Mucosa of gallbladder (tissue), 1 donor: ENCODE data around the gene ZNF485. TPM values are rescaled to one million over a fixed set of nuclear protein-coding genes. Genes with fewer than 3 reads are reported as not detected.
A peak's percentile ranks its signal among the peaks of the same experiment; 100 is the strongest.
"Not testable (repeated sequence)": the region's sequence is repeated elsewhere in the genome, so short reads cannot be mapped to it uniquely, and the experiment has no call there.

Experiments
- DNase-seq: peaks from one replicate; pipeline ENCODE4 v3.0.0-alpha.2; 2020; ENCODE audit warnings: low spot score
- total RNA-seq: library from RNA; stranded (reverse); gene quantifications from one replicate; pipeline ENCODE4 v1.2.1, GENCODE V29; 2021
- donor health status: DM: no; HTN: no; CAD: no.

The ZNF485 gene
- 3.3 TPM for total RNA-seq

GRCh38 chr10:43606323-43607198 lies at the start of gene ZNF485:
Gene ZNF485, plus strand, starts transcription at chr10:43606438. Its CDS starts 613 bp downstream, at chr10:43607051.
- peak; percentile 63 for DNase-seq

- no peak for DNase-seq
These were observed 49.0 kb upstream of the ZNF485 start for GRCh38 chr10:43557214-43557613.

- no peak for DNase-seq
These were observed 36.6 kb upstream of the ZNF485 start for GRCh38 chr10:43569681-43570080.

GRCh38 chr10:43570971-43571370 lies 35.3 kb upstream of the ZNF485 start:
- no peak for DNase-seq

- no peak for DNase-seq
These were observed 32.8 kb upstream of the ZNF485 start for GRCh38 chr10:43573250-43574000.

- peak; percentile 89 for DNase-seq
These were observed 32.0 kb upstream of the ZNF485 start, which contains the start of gene ZNF239 for GRCh38 chr10:43574001-43574892. Gene ZNF239, minus strand, starts transcription at chr10:43574616. Its CDS starts 16,537 bp downstream, at chr10:43558079.

DNA sequence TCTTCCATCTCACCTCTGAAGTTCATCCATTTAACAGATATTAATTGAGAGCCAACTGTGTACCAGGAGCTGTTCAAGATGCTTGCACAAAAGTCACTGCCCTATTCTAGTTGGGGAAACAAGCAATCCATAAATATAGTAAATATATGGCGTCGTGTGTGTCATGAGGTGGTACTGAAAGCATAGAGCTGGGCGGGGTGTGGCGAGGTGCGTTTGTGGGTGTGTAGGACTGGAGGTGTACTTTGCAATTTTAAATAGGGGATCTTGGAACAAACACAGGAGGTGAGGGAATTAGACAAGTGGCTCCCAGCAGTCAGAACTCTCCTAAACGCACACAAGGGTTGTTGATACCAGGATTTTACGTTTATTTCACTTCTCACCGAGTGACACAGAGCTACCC lies 31.3 kb upstream of the ZNF485 start:
- DNase-seq = no peak

DNA sequence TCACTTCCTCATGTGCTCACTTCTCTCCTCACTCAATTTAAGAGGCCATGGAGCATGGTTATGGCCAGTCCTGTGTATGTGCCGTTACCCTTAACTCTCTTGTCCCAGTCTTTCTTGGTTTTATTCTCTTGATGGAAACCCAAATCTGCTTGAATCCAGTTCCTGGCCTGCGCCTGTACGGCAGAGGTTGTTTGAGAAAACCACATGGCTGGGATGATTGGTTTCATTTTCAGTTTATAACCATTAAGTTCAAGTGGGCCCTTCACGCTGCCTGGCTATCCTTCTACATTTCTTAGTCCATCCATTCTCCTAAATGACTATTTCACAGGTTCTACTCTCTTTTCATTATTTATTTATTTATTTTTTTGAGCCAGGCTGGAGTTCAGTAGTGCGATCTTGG lies 30.2 kb upstream of the ZNF485 start:
- no peak for DNase-seq

DNA sequence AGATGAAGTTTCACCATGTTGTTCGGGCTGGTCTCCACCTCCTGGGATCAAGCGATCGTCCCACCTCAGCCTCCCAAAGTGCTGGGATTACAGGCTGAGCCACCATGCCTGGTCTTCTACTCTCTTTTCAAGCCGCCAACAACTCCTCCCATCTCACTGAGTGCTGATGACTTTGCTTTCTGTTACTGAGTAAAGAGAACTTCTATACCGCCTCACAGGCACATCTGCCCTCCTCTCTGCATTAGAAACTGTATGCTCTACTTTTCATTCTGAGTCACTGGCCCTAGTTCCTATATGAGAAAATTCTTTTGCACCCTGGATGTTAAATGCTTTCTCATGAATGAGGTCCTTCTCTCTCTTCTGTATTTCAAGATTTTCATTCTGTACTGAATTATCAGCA lies 29.7 kb upstream of the ZNF485 start:
- DNase-seq = no peak

- no peak for DNase-seq
These were observed 22.2 kb upstream of the ZNF485 start for GRCh38 chr10:43584051-43584450.

- no peak for DNase-seq
These were observed 21.2 kb upstream of the ZNF485 start for GRCh38 chr10:43585046-43585445.

DNA sequence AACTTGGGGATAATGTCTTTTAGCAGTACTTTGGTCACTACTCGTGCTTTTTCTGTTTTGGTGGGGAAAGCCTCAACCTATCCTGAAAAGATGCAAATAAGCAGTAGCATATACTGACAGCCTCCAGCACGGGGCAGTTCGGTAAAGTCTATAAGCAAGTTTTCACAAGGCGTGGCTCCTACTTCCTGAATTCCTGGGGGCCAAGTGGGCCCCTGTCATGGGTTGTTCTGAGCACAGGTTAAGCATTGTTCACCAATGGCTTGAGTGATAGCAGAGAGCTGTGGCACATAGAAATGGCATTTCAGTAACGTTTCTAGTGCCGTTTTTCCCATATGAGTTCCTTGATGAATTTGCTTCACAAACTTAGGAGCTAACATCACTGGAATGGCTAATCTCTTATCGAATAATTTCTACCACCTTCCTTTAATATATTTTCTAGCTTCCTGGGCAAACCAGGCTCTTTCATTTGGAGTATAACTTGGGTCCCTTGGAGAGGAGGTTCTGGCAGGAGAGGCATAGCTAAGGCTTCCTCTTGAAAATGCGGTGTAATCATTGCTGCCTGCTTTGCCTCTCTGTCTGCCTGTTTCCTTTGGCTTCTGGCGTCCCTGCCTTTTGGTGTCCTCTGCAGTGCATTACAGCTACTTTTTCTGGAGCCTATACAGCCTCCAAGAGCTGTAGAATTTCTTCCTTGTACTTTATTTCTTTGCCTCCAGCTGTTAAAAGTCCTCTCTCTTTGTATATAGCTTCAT lies 20.1 kb upstream of the ZNF485 start:
- DNase-seq = no peak

DNA sequence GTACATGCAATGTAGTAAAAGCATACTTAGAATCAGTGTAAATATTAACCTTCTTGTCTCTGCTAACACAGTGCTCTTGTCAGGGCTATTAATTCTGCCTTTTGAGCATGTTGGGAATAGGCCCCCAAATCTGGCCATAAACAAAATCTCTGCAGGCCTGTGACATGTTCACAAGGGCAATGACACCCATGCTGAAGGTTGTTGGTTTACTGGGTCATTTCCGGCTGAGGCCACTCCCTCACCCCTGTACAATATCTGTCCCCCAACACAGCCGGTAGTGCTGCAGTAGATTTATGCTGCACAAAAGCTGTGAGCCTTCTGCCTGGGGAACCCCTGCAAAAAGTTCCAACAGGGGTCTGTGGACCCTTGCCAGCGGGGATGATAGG lies 19.5 kb upstream of the ZNF485 start:
- not testable (repeated sequence) for DNase-seq

DNA sequence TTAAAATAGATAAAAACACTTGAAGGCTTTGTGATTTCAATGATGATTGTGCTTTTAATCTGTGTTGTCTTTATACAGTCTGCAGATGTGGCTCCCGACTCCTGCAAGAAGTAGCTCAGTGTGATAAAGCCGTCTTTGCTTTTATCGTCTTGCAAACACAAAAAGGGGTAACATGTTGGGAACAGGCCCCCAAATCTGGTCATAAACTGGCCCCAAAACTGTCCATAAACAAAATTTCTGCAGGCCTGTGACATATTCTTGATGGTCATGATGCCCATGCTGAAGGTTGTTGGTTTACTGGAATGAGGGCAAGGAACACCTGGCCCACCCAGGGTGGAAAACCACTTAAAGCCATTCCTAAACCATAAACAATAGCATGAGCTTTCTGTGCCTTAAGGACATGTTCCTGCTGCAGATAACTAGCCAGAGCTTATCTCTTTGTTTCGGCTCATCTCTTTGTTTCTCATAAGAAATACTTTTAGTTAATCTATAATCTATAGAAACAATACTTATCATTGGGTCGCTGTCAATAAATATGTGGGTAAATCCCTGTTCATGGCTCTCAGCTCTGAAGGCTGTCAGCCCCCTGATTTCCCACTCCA lies 14.8 kb upstream of the ZNF485 start:
- no peak for DNase-seq

GRCh38 chr10:43594944-43595589 lies 11.2 kb upstream of the ZNF485 start:
- DNase-seq = peak; percentile 65

GRCh38 chr10:43595739-43596298 lies 10.4 kb upstream of the ZNF485 start:
- no peak for DNase-seq

DNA sequence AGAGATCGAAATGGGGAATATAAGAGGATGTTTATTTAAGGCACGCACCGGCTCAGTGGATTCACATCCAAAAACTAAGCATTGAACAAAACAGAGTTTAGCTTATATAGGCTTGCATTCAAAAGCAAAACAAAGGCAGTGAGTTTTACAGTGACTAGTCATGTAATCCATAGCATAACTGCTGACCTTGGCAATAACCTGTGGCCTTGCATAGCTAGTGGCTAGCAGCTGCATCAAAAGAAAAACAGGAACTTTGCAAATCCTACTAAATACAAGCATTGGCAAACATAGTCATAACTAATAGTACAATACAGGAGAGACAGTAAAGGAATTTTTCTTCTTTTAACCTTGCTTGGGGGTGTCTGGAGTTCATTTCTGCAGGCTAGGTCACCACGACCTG lies 9.7 kb upstream of the ZNF485 start:
- DNase-seq = no peak

DNA sequence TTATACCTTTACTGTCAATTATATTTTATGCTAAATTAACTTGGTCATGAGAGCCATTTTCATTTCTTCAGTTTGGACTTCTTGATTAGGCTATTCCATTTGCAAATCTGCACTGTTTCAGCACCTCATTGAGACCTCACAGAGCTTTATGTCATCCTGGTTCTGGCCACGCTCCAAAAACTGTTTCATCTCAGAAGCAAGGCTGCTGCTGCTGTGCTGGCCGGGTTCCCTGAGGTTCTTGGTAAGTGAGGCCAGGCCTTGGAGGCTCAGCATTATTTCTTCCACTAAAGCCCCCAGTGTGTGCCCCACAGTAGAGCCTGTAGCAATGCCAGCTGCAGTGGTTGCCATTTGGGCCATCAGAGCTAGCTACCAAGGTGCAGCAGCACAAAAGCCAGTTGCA lies 7.8 kb upstream of the ZNF485 start:
- DNase-seq = no peak

GRCh38 chr10:43599333-43599732 lies 6.9 kb upstream of the ZNF485 start:
- no peak for DNase-seq

DNA sequence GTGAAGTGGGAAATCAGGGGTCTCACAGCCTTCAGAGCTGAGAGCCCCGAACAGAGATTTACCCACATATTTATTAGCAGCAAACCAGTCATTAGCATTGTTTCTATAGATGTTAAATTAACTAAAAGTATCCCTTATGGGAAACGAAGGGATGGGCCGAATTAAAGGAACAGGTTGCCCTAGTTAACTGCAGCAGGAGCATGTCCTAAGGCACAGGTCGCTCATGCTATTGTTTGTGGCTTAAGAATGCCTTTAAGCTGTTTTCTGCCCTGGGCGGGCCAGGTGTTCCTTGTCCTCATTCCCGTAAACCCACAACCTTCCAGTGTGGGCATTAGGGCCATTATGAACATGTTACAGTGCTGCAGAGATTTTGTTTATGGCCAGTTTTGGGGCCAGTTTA lies 4.7 kb upstream of the ZNF485 start:
- not testable (repeated sequence) for DNase-seq
